GM18519 (cell line): Measurements from ENCODE around the gene SLC39A11.
"Not testable (repeated sequence)": the region's sequence is repeated elsewhere in the genome, so short reads cannot be mapped to it uniquely, and the experiment has no call there.

ENCODE experiments used
- ATAC-seq: cut with Tn5 transposase; IDR thresholded peaks from one replicate; pipeline ENCODE4 v1.9.1; 2021; ENCODE audit warnings: mild to moderate bottlenecking, moderate library complexity; ENCODE audit not compliant: unreplicated experiment, low FRiP score

Gene SLC39A11

GRCh38 chr17:72931163-72931562 lies 161.3 kb downstream of the SLC39A11 start:
- no peak for ATAC-seq

GRCh38 chr17:72930031-72930430 lies 162.5 kb downstream of the SLC39A11 start:
- no peak for ATAC-seq

- no peak for ATAC-seq
Observed at GRCh38 chr17:72928454-72929136, 163.9 kb downstream of the SLC39A11 start.

GRCh38 chr17:72927760-72928159 lies 164.7 kb downstream of the SLC39A11 start:
- no peak for ATAC-seq

- ATAC-seq: no peak
Observed at GRCh38 chr17:72927146-72927545, 165.3 kb downstream of the SLC39A11 start.

GRCh38 chr17:72926171-72926570 lies 166.3 kb downstream of the SLC39A11 start:
- no peak for ATAC-seq

- no peak for ATAC-seq
Observed at GRCh38 chr17:72924196-72924595, 168.3 kb downstream of the SLC39A11 start.

GRCh38 chr17:72922219-72922618 lies 170.3 kb downstream of the SLC39A11 start:
- no peak for ATAC-seq

GRCh38 chr17:72921347-72922054 lies 171.0 kb downstream of the SLC39A11 start:
- no peak for ATAC-seq

GRCh38 chr17:72920513-72920912 lies 172.0 kb downstream of the SLC39A11 start:
- ATAC-seq: no peak

GRCh38 chr17:72916991-72917390 lies 175.5 kb downstream of the SLC39A11 start:
- no peak for ATAC-seq

- no peak for ATAC-seq
Observed at GRCh38 chr17:72915625-72916081, 176.8 kb downstream of the SLC39A11 start.

- no peak for ATAC-seq
Observed at GRCh38 chr17:72913142-72913682, 179.3 kb downstream of the SLC39A11 start.

GRCh38 chr17:72906306-72906705 lies 186.2 kb downstream of the SLC39A11 start:
- no peak for ATAC-seq

- ATAC-seq: no peak
Observed at GRCh38 chr17:72903522-72903921, 189.0 kb downstream of the SLC39A11 start.

- ATAC-seq: no peak
Observed at GRCh38 chr17:72901657-72902056, 190.8 kb downstream of the SLC39A11 start.

GRCh38 chr17:72901083-72901482 lies 191.4 kb downstream of the SLC39A11 start:
- ATAC-seq: no peak

GRCh38 chr17:72900654-72900971 lies 191.9 kb downstream of the SLC39A11 start:
- no peak for ATAC-seq

- ATAC-seq: no peak
Observed at GRCh38 chr17:72898725-72899124, 193.8 kb downstream of the SLC39A11 start.

GRCh38 chr17:72896288-72896687 lies 196.2 kb downstream of the SLC39A11 start:
- ATAC-seq: not testable (repeated sequence)

GRCh38 chr17:72891627-72892026 lies 200.9 kb downstream of the SLC39A11 start:
- ATAC-seq: no peak

GRCh38 chr17:72890711-72891110 lies 201.8 kb downstream of the SLC39A11 start:
- ATAC-seq: no peak
